ENCODE measurements around the gene SLC1A2.

The SLC1A2 gene

GRCh38 chr11:35334385-35335090 is 84.8 kb downstream of the SLC1A2 start:
- no peak for ATAC-seq
- TF ChIP-seq GLIS3 (CRISPR knock-in tag; IDR thresholded peaks at IDR 0.05) (no peak), ZNF565 (CRISPR knock-in tag; conservative IDR thresholded peaks at IDR 0.05; ENCODE audit: low read depth) (no peak), ZNF8 (CRISPR knock-in tag; IDR thresholded peaks at IDR 0.05) (no peak), ISL1 (CRISPR knock-in tag; IDR thresholded peaks at IDR 0.05) (no peak), CREB5 (CRISPR knock-in tag; IDR thresholded peaks at IDR 0.05; ENCODE audit: low read depth) (no peak), PPARA (CRISPR knock-in tag; IDR thresholded peaks at IDR 0.05; ENCODE audit: borderline replicate concordance) (no peak), PATZ1 (CRISPR knock-in tag; IDR thresholded peaks at IDR 0.05; ENCODE audit: borderline replicate concordance) (no peak), BACH2 (CRISPR knock-in tag; IDR thresholded peaks at IDR 0.05; ENCODE audit: borderline replicate concordance) (no peak), OSR1 (CRISPR knock-in tag; IDR thresholded peaks at IDR 0.05) (no peak), SNAI2 (CRISPR knock-in tag; IDR thresholded peaks at IDR 0.05) (no peak), ZFP30 (CRISPR knock-in tag; IDR thresholded peaks at IDR 0.05) (no peak), CSRNP3 (CRISPR knock-in tag; IDR thresholded peaks at IDR 0.05) (no peak)

GRCh38 chr11:35332524-35332923 is 86.8 kb downstream of the SLC1A2 start:
- TF ChIP-seq ZNF8 (CRISPR knock-in tag; IDR thresholded peaks at IDR 0.05), result no peak
- no peak for TF ChIP-seq ZNF70 (CRISPR knock-in tag; IDR thresholded peaks at IDR 0.05)
- no peak for TF ChIP-seq OSR1 (CRISPR knock-in tag; IDR thresholded peaks at IDR 0.05)
- no peak for TF ChIP-seq ZNF565 (CRISPR knock-in tag; conservative IDR thresholded peaks at IDR 0.05; ENCODE audit: low read depth)
- TF ChIP-seq GLIS3 (CRISPR knock-in tag; IDR thresholded peaks at IDR 0.05), result no peak
- TF ChIP-seq CREB5 (CRISPR knock-in tag; IDR thresholded peaks at IDR 0.05; ENCODE audit: low read depth), result no peak
- no peak for TF ChIP-seq ZFP30 (CRISPR knock-in tag; IDR thresholded peaks at IDR 0.05)
- TF ChIP-seq BACH2 (CRISPR knock-in tag; IDR thresholded peaks at IDR 0.05; ENCODE audit: borderline replicate concordance), result no peak
- TF ChIP-seq ZFP3 (CRISPR knock-in tag; IDR thresholded peaks at IDR 0.05), result no peak
- no peak for TF ChIP-seq CSRNP3 (CRISPR knock-in tag; IDR thresholded peaks at IDR 0.05)
- TF ChIP-seq RARB (CRISPR knock-in tag; IDR thresholded peaks at IDR 0.05), result no peak
- no peak for TF ChIP-seq CSDC2 (CRISPR knock-in tag; IDR thresholded peaks at IDR 0.05)
- no peak for ATAC-seq

GRCh38 chr11:35330931-35331330 is 88.4 kb downstream of the SLC1A2 start:
- no peak for ATAC-seq
- TF ChIP-seq CSDC2 (CRISPR knock-in tag; IDR thresholded peaks at IDR 0.05), result no peak
- no peak for TF ChIP-seq OSR1 (CRISPR knock-in tag; IDR thresholded peaks at IDR 0.05)
- no peak for TF ChIP-seq TSHZ2 (CRISPR knock-in tag; IDR thresholded peaks at IDR 0.05)
- no peak for TF ChIP-seq ARNTL (CRISPR knock-in tag; IDR thresholded peaks at IDR 0.05; ENCODE audit: borderline replicate concordance, low read depth)
- no peak for TF ChIP-seq RARB (CRISPR knock-in tag; IDR thresholded peaks at IDR 0.05)
- TF ChIP-seq ESRRG (CRISPR knock-in tag; IDR thresholded peaks at IDR 0.05), result no peak
- TF ChIP-seq PPARA (CRISPR knock-in tag; IDR thresholded peaks at IDR 0.05; ENCODE audit: borderline replicate concordance), result no peak

Measured in SK-N-SH treated with all-trans-retinoic acid at 6 μM for 48 hours (cell line).